NCI-H524 treated with DMSO at 0.1 percent for 48 hours (cell line): ENCODE measurements around the gene IQCF5.
"Not testable (repeated sequence)": the region's sequence is repeated elsewhere in the genome, so short reads cannot be mapped to it uniquely, and the experiment has no call there.

Experiments used
- DNase-seq: peaks from one replicate; lab custom pipeline; 2025; lab: John Stamatoyannopoulos, UW

IQCF5 gene

DNA sequence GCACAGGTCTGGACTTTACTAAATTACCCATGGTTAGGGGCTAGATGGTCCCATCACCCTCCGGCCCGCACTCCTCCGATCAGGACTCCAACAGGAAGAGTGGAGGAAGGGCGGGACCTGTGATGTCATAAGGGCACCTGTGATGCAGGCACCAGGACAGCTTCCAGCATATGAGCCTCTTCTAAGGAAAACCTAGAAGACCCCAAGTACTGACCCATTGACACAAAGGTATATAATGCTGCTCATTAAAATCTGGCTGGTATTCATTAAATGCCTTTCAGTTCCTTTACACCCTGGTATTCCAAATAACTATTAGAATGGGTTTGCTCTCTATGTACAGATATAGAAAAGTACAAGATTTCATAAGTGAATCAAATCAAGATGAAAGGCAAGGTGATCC lies at the start of gene IQCF5:
Gene IQCF5, minus strand, starts transcription at position 101 of the 400 bp plus-strand sequence. Its CDS starts 70 bp downstream, at position 31.
- DNase-seq, result no peak

GRCh38 chr3:51921081-51921578 lies 45.7 kb upstream of the IQCF5 start:
- no peak for DNase-seq

DNA sequence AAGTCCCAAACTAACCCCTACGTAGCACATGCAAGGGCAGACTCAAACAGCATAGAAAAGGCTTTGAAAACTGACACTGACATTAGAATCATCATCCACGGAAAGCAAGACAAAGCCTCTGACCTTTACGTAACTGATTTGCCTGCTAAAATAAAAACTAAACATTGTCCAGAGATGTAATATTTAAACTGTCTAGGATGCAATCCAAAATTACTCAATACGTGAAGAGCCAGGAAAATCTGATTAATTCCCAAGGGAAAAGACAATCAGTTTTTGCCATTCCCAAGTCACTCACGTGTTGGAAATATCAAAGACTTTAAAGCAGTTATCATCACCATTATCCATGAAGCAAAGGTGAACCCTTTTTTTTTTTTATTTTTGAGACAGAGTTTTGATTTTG lies 41.0 kb upstream of the IQCF5 start:
- DNase-seq, result no peak

- no peak for DNase-seq
Measured at GRCh38 chr3:51908026-51908425, 32.6 kb upstream of the IQCF5 start.

- DNase-seq, result no peak
Measured at GRCh38 chr3:51904034-51904823, 28.8 kb upstream of the IQCF5 start.

- not testable (repeated sequence) for DNase-seq
Measured at GRCh38 chr3:51902361-51902760, 27.0 kb upstream of the IQCF5 start.

DNA sequence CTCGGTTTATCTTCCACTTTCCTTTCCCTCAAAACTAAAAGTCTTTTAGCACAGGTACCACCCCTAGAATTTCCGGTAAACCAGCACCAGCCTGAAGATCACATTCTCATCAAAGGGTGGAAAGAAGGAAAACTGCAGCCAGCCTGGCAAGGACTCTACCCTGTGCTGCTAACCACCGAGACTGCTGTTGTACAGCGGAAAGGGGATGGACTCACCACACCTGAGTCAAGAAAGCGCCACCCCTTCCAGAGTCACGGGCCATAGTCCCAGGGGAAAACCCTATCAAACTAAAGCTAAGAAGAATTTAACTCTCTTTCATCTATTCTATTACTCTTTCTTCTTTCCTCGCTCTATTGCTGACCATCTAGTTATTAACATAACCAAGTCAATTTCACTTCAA lies 24.6 kb upstream of the IQCF5 start:
- not testable (repeated sequence) for DNase-seq

- DNase-seq, result no peak
Measured at GRCh38 chr3:51897391-51897790, 22.0 kb upstream of the IQCF5 start.

DNA sequence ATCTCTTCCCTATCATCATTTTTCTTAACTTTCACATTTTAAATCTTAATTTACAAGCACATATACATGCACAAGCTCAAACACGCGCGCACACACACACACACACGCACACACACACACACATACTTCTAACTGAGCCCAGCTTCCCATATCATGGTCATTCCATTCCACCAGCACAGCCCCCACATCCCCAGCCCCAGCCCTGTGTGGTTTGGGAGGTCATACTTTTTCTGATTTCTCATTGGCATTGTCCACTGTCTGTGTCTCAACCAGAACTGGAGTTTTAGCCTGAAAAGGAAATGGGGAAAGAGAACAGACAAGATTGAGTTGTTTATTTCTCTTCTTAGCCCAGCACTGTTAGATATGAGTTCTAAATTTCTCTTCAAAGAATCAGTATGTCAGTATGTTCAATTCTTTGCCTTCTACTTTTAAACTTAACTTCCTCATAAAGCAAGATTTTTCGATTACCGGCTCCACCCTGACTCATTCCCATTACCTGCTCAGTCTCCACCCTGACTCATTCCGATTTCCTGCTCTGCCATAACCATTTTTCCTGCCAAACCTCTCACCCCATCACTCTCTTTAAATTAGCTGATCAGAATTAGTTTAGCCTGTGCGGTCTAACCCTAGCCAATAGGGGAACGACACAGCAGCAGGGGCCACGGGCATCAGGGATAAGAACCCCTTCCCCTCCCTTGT lies 21.4 kb upstream of the IQCF5 start:
- DNase-seq, result no peak

- no peak for DNase-seq
Measured at GRCh38 chr3:51894939-51895338, 19.5 kb upstream of the IQCF5 start.

- DNase-seq, result no peak
Measured at GRCh38 chr3:51894391-51894790, 19.0 kb upstream of the IQCF5 start.

GRCh38 chr3:51891242-51892039 lies 16.0 kb upstream of the IQCF5 start:
- no peak for DNase-seq

DNA sequence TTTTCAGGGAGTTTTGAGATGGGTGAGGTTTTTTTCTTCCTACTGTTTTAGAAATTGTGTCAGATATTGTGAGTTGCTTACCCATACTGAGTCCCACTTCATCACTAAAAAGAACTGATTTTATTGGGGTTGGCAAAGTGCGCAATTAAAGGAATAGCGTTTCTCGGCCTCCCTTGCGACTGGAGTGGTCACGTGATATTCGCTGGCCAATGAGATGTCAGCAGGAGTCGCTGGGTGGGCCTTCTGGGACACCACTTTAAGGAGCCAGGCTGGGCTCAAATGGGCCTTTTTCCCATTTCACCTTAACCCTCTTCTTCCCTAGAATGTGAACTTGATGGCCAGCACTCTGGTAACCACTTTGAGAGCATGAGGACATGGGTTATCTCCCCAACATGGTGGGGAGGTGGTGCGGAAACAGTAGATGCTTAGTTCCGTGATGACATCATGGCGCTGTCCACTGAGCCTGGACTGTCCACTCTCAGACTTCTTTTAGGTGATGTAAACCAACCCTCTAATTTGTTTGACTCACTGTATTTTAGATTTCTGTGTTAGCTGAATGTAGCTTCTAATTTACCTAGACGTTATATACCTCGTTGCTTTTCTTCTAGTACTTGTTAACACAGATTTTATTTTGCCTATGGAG lies 13.2 kb upstream of the IQCF5 start:
- DNase-seq, result no peak

DNA sequence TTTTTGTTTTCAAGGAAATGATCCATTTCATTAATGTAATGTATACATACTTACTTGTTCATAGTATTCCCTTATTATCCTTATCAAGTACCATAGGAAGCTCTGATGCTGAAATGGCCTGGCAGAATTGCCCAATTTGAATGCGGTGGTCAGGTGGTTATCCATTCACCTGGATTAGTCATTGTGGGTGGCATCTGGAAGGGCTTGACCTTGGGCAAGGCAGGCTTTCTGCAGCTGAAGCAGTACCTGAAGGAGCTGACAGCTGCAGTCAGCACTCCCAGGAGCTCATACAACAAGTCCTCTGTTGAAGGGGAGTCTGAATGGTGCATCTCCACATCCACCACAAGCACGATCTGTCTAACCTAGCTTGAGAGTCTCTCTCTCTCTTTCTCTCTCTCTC lies 12.2 kb upstream of the IQCF5 start:
- no peak for DNase-seq

GRCh38 chr3:51886447-51886846 lies 11.0 kb upstream of the IQCF5 start:
- no peak for DNase-seq

- no peak for DNase-seq
Measured at GRCh38 chr3:51879937-51880336, 4.5 kb upstream of the IQCF5 start.

DNA sequence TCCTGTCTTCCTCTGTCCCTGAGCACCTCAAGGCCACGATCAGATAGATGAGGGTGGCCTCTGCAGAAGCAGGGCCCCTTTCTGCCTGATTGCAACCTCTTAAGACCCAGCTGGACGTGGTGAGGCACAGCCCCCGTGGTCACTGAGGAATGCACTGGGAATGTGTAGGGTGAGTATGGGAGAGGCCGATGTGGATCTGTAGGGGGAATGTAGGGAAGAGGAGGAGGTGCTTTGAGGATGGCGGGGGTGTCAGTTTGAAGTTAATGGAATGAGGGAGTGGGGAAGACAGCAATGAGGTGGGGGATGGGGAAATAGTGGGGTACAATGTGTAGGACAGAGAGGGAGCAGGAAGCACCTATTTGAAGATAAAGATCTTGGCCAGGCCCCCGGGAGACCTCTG lies 785 bp upstream of the IQCF5 start:
- no peak for DNase-seq

- no peak for DNase-seq
Measured at GRCh38 chr3:51874889-51875288, 512 bp downstream of the IQCF5 start.

DNA sequence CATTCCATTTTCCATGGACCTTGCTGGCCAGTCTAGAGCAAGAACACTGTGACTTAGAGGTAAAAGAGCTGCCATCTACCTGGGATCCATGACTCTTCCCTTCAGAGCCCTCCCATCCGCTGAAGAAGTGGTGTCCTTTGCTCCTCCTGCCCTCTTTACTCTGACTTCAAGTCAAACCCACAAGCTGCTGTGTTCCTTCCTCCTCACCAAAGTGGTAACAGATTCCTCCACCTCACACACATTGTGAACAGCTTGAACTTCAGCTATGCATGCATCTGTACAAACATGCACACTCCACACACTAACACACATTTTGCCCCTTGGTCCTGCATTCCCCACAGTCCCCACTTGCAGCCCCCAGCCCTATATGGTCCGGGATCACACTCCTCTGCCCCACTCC lies 990 bp downstream of the IQCF5 start:
- DNase-seq, result no peak

DNA sequence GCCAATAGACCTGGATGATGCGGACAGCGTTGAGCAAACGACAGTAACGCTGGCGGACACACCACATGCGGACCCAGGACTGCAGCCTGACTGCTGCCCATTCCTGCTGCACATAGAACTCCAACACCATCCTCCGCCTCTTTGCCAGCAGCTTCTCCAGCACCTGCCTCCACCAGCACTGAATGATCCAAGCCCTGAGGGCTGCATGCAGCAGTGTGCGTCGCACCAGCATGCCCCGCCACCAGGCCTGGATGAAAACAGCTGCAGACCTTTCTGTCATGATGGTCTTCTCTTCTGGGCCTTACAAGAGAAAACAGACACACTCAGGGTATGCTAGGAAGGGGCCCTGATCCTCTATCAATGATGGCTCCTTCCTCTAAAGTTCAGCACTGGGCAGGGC lies 1.5 kb downstream of the IQCF5 start:
- DNase-seq, result no peak

DNA sequence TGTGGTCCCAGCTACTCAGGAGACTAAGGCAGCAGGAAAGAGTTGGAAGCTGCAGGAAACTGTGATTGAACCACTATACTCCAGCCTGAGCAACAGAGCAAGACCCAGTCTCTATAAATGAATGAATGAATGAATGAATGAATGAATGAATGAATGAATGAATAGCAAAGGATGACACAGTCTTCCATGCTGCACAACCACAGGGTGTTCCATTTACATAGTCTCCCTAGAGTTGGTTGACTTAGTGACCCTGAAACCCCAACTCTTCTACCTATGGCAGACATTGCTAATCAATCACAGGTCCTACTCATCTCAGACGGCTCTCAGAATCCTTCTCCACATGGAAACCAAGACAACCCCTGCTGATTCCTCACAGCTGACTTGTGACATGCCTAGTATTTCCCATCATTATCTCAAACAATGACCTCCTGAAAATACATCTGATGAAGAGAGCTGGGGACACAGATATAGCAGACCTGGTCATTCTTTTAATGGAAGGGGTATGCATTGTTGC lies 2.1 kb downstream of the IQCF5 start:
- DNase-seq, result no peak

DNA sequence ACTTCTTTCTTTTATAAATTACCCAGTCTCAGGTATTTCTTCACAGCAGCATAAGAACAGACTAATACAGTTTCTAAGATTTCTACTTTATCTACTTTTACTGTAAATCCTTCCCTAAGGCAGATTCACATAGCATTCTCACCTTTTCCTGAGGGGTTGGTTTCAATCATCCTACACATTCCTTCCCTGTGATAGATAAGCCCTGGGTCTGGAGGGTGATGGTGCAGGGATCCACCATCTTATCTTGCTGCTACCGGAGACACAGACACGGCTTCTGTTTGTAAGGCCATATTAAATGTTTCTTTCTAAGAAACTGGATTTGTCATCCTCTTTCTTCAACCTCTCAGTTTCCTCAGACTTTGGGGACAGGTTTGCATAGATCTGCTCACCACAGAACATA lies 6.1 kb downstream of the IQCF5 start:
- DNase-seq, result no peak
